Osteoblast (primary cell): Measurements from ENCODE around the gene KLKB1. TPM values are rescaled to one million over a fixed set of nuclear protein-coding genes. Genes with fewer than 3 reads are reported as not detected.
"Not testable (repeated sequence)": the region's sequence is repeated elsewhere in the genome, so short reads cannot be mapped to it uniquely, and the experiment has no call there.

ENCODE experiments used
- DNase-seq: peaks from one replicate; pipeline ENCODE4 v3.0.0; 2011; ENCODE audit warnings: low spot score, mixed read lengths; ENCODE audit not compliant: insufficient read length; ENCODE audit errors: missing footprints
- H2AFZ ChIP-seq: 2 replicates; pipeline ENCODE4 v1.6.0; 2011; ENCODE audit warnings: mild to moderate bottlenecking, low read length
- H3K27ac ChIP-seq: 2 replicates; pipeline ENCODE4 v1.5.1; 2011; ENCODE audit warnings: mild to moderate bottlenecking, low read depth, low read length, moderate library complexity
- H3K27me3 ChIP-seq: 2 replicates; pipeline ENCODE4 v1.6.0; 2012; ENCODE audit warnings: mild to moderate bottlenecking, control low read depth, inconsistent platforms, low read length, moderate library complexity; ENCODE audit not compliant: insufficient read depth
- H3K36me3 ChIP-seq: 2 replicates; pipeline ENCODE4 v1.5.1; 2011; ENCODE audit warnings: mild to moderate bottlenecking, low read length, control low read depth, moderate library complexity; ENCODE audit not compliant: insufficient read depth
- H3K4me1 ChIP-seq: 2 replicates; pipeline ENCODE4 v1.5.1; 2011; ENCODE audit warnings: mild to moderate bottlenecking, low read length, control low read depth, moderate library complexity; ENCODE audit not compliant: insufficient read depth
- H3K4me2 ChIP-seq: 2 replicates; pipeline ENCODE4 v1.6.0; 2011; ENCODE audit warnings: mild to moderate bottlenecking, low read length; ENCODE audit not compliant: insufficient read depth
- H3K4me3 ChIP-seq: fragments of 200-600 bp; sonication (generic); 3 replicates; pipeline ENCODE4 v1.5.1; 2012; ENCODE audit warnings: mild to moderate bottlenecking, low read length, inconsistent platforms; ENCODE audit not compliant: insufficient read depth
- H3K79me2 ChIP-seq: 2 replicates; pipeline ENCODE4 v1.6.0; 2012; ENCODE audit warnings: mild to moderate bottlenecking, low read length, control low read depth, inconsistent platforms; ENCODE audit not compliant: insufficient read depth
- H3K9me3 ChIP-seq: 2 replicates; pipeline ENCODE4 v1.5.1; 2011; ENCODE audit warnings: low read depth, low read length, control low read depth
- H4K20me1 ChIP-seq: 2 replicates; pipeline ENCODE4 v1.6.0; 2012; ENCODE audit warnings: mild to moderate bottlenecking, low read length, control low read depth; ENCODE audit not compliant: insufficient read depth
- total RNA-seq: library from RNA; depleted of rRNA; stranded (reverse); fragments of >200 nt; gene quantifications from 2 replicates; pipeline ENCODE4 v1.2.3, GENCODE V29; 2012
- TF ChIP-seq, protein P1 (sequence below): IDR thresholded peaks from 2 replicates; pipeline ENCODE4 v1.5.1; 2011; ENCODE audit warnings: mild to moderate bottlenecking, low read depth, low read length, moderate library complexity; ENCODE audit errors: extremely low read depth

Gene KLKB1
- total RNA-seq, 1 donor, result not detected

DNA sequence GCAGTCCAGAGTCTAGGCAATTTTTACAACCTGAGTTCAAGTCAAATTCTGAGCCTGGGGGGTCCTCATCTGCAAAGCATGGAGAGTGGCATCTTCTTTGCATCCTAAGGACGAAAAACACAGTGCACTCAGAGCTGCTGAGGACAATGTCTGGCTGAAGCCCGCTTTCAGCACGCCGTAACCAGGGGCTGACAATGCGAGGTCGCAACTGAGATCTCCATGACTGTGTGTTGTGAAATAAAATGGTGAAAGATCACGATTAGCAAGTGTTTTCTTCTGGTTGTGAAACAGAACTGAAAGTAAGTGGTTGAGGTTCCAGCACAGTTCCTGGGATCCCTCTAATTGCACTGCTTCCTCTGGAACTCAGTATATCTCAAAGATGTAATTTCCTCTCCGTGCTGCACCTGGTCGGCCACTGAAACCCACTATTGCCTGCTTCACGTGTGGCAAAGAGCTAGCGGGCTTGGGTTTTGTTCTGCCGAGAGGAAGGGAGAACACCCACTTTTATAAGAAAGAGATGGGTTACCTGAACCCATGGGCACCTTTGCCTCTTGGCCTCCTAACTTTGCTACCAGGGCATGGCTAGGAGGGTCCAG lies 31.0 kb downstream of the KLKB1 start:
- Histone ChIP-seq H3K9me3 (no peaks in the 10 kb centered on the region), H3K79me2 (no peaks in the 10 kb centered on the region), H3K4me2 (no peak overlapping the region), H3K36me3 (no peaks in the 10 kb centered on the region), H3K4me1 (no peaks in the 10 kb centered on the region), H4K20me1 (no peaks in the 10 kb centered on the region), H3K27ac (no peak overlapping the region), H3K27me3 (no peaks in the 10 kb centered on the region), H3K4me3 (no peak overlapping the region), H2AFZ (no peak overlapping the region)
- no peak for DNase-seq
- TF ChIP-seq, protein P1, sequence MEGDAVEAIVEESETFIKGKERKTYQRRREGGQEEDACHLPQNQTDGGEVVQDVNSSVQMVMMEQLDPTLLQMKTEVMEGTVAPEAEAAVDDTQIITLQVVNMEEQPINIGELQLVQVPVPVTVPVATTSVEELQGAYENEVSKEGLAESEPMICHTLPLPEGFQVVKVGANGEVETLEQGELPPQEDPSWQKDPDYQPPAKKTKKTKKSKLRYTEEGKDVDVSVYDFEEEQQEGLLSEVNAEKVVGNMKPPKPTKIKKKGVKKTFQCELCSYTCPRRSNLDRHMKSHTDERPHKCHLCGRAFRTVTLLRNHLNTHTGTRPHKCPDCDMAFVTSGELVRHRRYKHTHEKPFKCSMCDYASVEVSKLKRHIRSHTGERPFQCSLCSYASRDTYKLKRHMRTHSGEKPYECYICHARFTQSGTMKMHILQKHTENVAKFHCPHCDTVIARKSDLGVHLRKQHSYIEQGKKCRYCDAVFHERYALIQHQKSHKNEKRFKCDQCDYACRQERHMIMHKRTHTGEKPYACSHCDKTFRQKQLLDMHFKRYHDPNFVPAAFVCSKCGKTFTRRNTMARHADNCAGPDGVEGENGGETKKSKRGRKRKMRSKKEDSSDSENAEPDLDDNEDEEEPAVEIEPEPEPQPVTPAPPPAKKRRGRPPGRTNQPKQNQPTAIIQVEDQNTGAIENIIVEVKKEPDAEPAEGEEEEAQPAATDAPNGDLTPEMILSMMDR, result no peak

DNA sequence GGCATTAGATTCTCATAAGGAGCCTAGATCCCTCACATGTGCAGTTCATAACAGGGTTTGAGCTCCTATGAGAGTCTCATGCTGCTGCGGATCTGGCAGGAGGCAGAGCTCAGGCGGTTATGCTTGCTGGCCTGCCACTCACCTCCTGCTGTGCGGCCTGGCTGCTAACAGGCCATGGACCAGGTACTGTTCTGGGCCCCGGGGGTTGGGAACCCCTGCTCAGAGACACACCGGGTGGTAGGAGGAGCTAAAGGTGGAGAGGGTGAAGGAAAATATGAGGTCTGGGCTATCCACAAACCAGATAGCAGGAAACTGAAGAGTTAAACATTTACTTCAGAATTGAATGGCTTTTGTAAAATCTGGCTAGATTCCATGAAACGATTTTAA lies 32.8 kb downstream of the KLKB1 start:
- TF ChIP-seq, protein P1, result no peak
- no peaks in the 10 kb centered on the region for H3K27me3 ChIP-seq
- H3K4me2 ChIP-seq, result no peak overlapping the region
- no peaks in the 10 kb centered on the region for H3K9me3 ChIP-seq
- H3K27ac ChIP-seq, result no peak overlapping the region
- H2AFZ ChIP-seq, result no peak overlapping the region
- no peaks in the 10 kb centered on the region for H3K36me3 ChIP-seq
- no peak for DNase-seq
- no peaks in the 10 kb centered on the region for H4K20me1 ChIP-seq
- H3K79me2 ChIP-seq, result no peaks in the 10 kb centered on the region
- no peaks in the 10 kb centered on the region for H3K4me1 ChIP-seq
- no peak overlapping the region for H3K4me3 ChIP-seq

GRCh38 chr4:186260504-186261448 lies 33.5 kb downstream of the KLKB1 start:
- Histone ChIP-seq H3K4me2 (no peak overlapping the region), H2AFZ (no peak overlapping the region), H4K20me1 (no peaks in the 10 kb centered on the region), H3K36me3 (no peaks in the 10 kb centered on the region), H3K4me1 (no peaks in the 10 kb centered on the region), H3K79me2 (no peaks in the 10 kb centered on the region), H3K9me3 (no peaks in the 10 kb centered on the region), H3K4me3 (no peak overlapping the region), H3K27me3 (no peaks in the 10 kb centered on the region), H3K27ac (no peak overlapping the region)
- TF ChIP-seq, protein P1, result no peak
- DNase-seq, result no peak

DNA sequence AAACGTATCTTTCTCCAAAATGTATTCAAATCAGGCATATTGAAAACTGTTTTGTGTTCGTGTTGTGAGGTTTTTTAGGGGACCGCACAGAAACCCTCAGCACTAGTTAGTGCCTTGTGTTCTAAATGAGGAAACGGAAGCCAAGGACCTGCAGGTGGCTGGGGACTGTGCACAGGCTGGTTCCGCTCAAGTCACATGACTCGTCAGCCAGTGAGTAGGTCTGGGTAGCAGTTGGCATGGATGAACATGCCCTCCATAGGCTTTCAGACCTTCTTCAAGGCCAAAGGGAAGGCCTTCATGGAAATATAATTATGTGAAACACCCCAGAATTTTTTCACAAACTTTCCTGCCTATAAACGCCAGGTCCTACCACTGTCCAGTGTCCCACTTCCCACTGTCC lies 37.4 kb downstream of the KLKB1 start:
- DNase-seq, result no peak
- TF ChIP-seq, protein P1, result no peak
- H3K27ac ChIP-seq, result no peak overlapping the region
- H2AFZ ChIP-seq, result no peak overlapping the region
- peaks cover 5% of the 10 kb centered on the region for H3K27me3 ChIP-seq
- no peaks in the 10 kb centered on the region for H3K9me3 ChIP-seq
- no peaks in the 10 kb centered on the region for H4K20me1 ChIP-seq
- no peaks in the 10 kb centered on the region for H3K36me3 ChIP-seq
- no peaks in the 10 kb centered on the region for H3K4me1 ChIP-seq
- no peak overlapping the region for H3K4me3 ChIP-seq
- no peaks in the 10 kb centered on the region for H3K79me2 ChIP-seq
- H3K4me2 ChIP-seq, result no peak overlapping the region

GRCh38 chr4:186265250-186265649 lies 37.9 kb downstream of the KLKB1 start:
- not testable (repeated sequence) for H3K4me1 ChIP-seq, H3K79me2 ChIP-seq, H3K9me3 ChIP-seq, H3K27me3 ChIP-seq, H3K36me3 ChIP-seq, H4K20me1 ChIP-seq, H2AFZ ChIP-seq, H3K27ac ChIP-seq, H3K4me2 ChIP-seq, DNase-seq, H3K4me3 ChIP-seq
